Activated CD4-positive, alpha-beta memory T cell treated with anti-CD3 and anti-CD28 coated beads for 36 hours (primary cell): ENCODE measurements around the gene MRPS27. TPM values are rescaled to one million over a fixed set of nuclear protein-coding genes. Genes with fewer than 3 reads are reported as not detected.
"Not testable (repeated sequence)": the region's sequence is repeated elsewhere in the genome, so short reads cannot be mapped to it uniquely, and the experiment has no call there.

Experiments used
- CTCF ChIA-PET: fragments of 350-600 bp; sonication (Branson Sonifier 250); formaldehyde crosslinking; loops from one replicate; lab custom pipeline; 2021; ENCODE audit warnings: antibody characterized with exemption, inconsistent platforms; lab: Charles Lee
- POLR2A ChIA-PET: fragments of 350-600 bp; sonication (Branson Sonifier 250); formaldehyde crosslinking; loops from one replicate; lab custom pipeline; 2021; ENCODE audit warnings: antibody characterized with exemption; lab: Charles Lee
- DNase-seq: peaks from one replicate; pipeline ENCODE4 v3.0.0-alpha.2; 2020
- H3K27ac Mint-ChIP-seq: one replicate; pipeline ENCODE4 v1.8.0; 2021; ENCODE audit warnings: mixed read lengths
- H3K27me3 Mint-ChIP-seq: one replicate; pipeline ENCODE4 v1.8.0; 2021; ENCODE audit warnings: mixed read lengths
- H3K36me3 Mint-ChIP-seq: one replicate; pipeline ENCODE4 v1.8.0; 2021; ENCODE audit warnings: mixed read lengths
- H3K4me1 Mint-ChIP-seq: one replicate; pipeline ENCODE4 v1.8.0; 2021; ENCODE audit warnings: low read depth, mixed read lengths
- H3K4me3 Mint-ChIP-seq: one replicate; pipeline ENCODE4 v1.8.0; 2021; ENCODE audit warnings: mild to moderate bottlenecking, mixed read lengths
- H3K9me3 Mint-ChIP-seq: one replicate; pipeline ENCODE4 v1.8.0; 2021; ENCODE audit warnings: mixed read lengths
- intact Hi-C: fragments of 100-400 bp; cut with micrococcal nuclease; formaldehyde crosslinking; loops from one replicate; pipeline ENCODE4 v1.15.1; 2023
- total RNA-seq, 2 experiments: library from RNA; stranded (reverse); gene quantifications; one replicate each; pipeline ENCODE4 v1.2.3, GENCODE V29; 2021

Gene MRPS27
- total RNA-seq, 2 experiments from 2014 or later: 85.9 to 91.4 TPM

- no peak for DNase-seq
- H3K4me3 Mint-ChIP-seq: no peak overlapping the region
- peaks cover 30% of the 10 kb centered on the region for H3K4me1 Mint-ChIP-seq
- no peaks in the 10 kb centered on the region for H3K9me3 Mint-ChIP-seq
- intact Hi-C loops: loop anchor here (10.0 kb wide), 1 partner anchor 696 kb away; no protein-coding TSS in a partner anchor
- no peaks in the 10 kb centered on the region for H3K27me3 Mint-ChIP-seq
- ChIA-PET CTCF (interaction anchor here (0.6 kb wide), 1 partner anchor 157 kb away, joined by 3 read pairs; no protein-coding TSS in a partner anchor), POLR2A (no interaction called here)
- H3K27ac Mint-ChIP-seq: no peak overlapping the region
- H3K36me3 Mint-ChIP-seq: peaks cover 24% of the 10 kb centered on the region
Observed at GRCh38 chr5:72300590-72301339, 19.3 kb downstream of the MRPS27 start.

DNA sequence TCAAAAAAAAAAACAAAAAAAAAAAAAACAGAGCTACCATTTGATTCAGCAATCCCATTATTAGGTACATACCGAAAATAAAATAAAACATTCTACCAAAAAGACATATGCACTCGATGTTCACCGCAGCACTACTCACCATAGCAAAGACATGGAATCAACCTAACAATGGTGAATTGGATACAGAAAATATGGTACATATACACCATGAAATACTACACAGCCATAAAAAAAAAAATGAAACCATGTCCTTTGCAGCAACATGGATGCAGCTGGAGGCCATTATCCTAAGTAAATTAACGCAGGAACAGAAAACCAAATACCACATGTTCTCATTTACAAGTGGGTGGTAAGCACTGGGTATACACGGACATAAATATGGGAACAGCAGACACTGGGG is 21.3 kb downstream of the MRPS27 start:
- no peaks in the 10 kb centered on the region for H3K9me3 Mint-ChIP-seq
- H3K36me3 Mint-ChIP-seq: peaks cover 29% of the 10 kb centered on the region
- H3K4me1 Mint-ChIP-seq: peaks cover 20% of the 10 kb centered on the region
- DNase-seq: no peak
- H3K4me3 Mint-ChIP-seq: no peak overlapping the region
- no peak overlapping the region for H3K27ac Mint-ChIP-seq
- CTCF ChIA-PET: interaction anchor here (1.1 kb wide), 1 partner anchor 30 kb away, joined by 3 read pairs; no protein-coding TSS in a partner anchor
- intact Hi-C loops: no loop called here
- POLR2A ChIA-PET: no interaction called here
- no peaks in the 10 kb centered on the region for H3K27me3 Mint-ChIP-seq

GRCh38 chr5:72298136-72298535 is 21.9 kb downstream of the MRPS27 start:
- intact Hi-C loops, DNase-seq, CTCF ChIA-PET, H3K9me3 Mint-ChIP-seq, H3K4me3 Mint-ChIP-seq, H3K27me3 Mint-ChIP-seq, POLR2A ChIA-PET, H3K27ac Mint-ChIP-seq: not testable (repeated sequence)
- H3K4me1 Mint-ChIP-seq: peaks cover 20% of the 10 kb centered on the region
- H3K36me3 Mint-ChIP-seq: peaks cover 35% of the 10 kb centered on the region

DNA sequence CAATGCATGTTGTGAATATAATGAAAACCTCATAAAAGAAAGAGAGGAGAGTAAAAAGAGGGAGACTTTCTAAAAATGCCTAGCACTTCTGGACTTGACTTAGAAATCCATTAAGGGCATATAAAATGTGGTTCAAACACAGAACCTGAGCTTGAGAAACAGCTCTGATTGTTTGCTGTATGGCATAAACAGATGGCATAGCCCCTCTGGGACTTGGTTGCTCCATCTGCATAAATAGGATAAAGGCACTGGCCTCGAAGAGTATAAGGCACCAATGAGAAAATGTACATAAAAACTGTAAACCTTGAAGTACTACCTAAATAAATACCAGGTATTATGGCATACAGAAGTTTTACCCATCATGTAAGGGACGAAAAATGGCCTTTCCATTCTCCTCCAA is 23.8 kb downstream of the MRPS27 start:
- Mint-ChIP-seq H3K27me3 (no peaks in the 10 kb centered on the region), H3K4me1 (peaks cover 16% of the 10 kb centered on the region), H3K36me3 (peaks cover 33% of the 10 kb centered on the region), H3K9me3 (no peaks in the 10 kb centered on the region), H3K4me3 (no peak overlapping the region), H3K27ac (no peak overlapping the region)
- intact Hi-C loops: no loop called here
- DNase-seq: no peak
- ChIA-PET POLR2A (no interaction called here), CTCF (interaction anchor here (1.6 kb wide), 1 partner anchor 12 kb away, joined by 6 read pairs; no protein-coding TSS in a partner anchor)

DNA sequence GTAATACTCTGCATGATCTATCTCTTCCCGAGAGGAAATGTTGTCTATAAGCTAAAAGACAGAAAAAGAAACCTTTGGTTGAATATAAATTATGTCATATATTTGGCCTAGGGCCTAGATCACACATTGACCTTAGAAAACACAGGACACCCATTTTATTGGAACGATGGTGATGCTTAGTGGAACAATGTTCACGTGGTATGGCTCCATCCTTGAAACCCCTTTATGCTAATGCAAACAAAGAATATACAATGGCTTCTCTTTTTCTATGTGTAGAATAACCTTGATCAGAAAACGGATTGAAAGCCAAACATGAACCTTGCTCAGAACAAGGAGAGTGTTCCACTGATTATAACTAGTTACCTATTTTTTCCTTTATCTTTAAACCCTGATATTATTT is 24.5 kb downstream of the MRPS27 start:
- ChIA-PET CTCF (no interaction called here), POLR2A (no interaction called here)
- Mint-ChIP-seq H3K9me3 (no peaks in the 10 kb centered on the region), H3K4me1 (peaks cover 15% of the 10 kb centered on the region), H3K4me3 (no peak overlapping the region), H3K36me3 (peaks cover 32% of the 10 kb centered on the region), H3K27me3 (no peaks in the 10 kb centered on the region), H3K27ac (no peak overlapping the region)
- no peak for DNase-seq
- intact Hi-C loops: no loop called here

- no peak for DNase-seq
- CTCF ChIA-PET: no interaction called here
- Mint-ChIP-seq H3K9me3 (no peaks in the 10 kb centered on the region), H3K27me3 (no peaks in the 10 kb centered on the region), H3K4me3 (no peak overlapping the region), H3K4me1 (peaks cover 7% of the 10 kb centered on the region), H3K27ac (no peak overlapping the region), H3K36me3 (peaks cover 38% of the 10 kb centered on the region)
- POLR2A ChIA-PET: no interaction called here
- intact Hi-C loops: no loop called here
Observed at GRCh38 chr5:72294473-72294872, 25.6 kb downstream of the MRPS27 start.

GRCh38 chr5:72293495-72294055 is 26.5 kb downstream of the MRPS27 start:
- peaks cover 7% of the 10 kb centered on the region for H3K4me1 Mint-ChIP-seq
- intact Hi-C loops: no loop called here
- H3K4me3 Mint-ChIP-seq: no peak overlapping the region
- no peaks in the 10 kb centered on the region for H3K27me3 Mint-ChIP-seq
- ChIA-PET CTCF (no interaction called here), POLR2A (no interaction called here)
- DNase-seq: no peak
- peaks cover 43% of the 10 kb centered on the region for H3K36me3 Mint-ChIP-seq
- no peak overlapping the region for H3K27ac Mint-ChIP-seq
- H3K9me3 Mint-ChIP-seq: no peaks in the 10 kb centered on the region

- H3K4me3 Mint-ChIP-seq: no peak overlapping the region
Observed at GRCh38 chr5:72292411-72292810, 27.6 kb downstream of the MRPS27 start.

DNA sequence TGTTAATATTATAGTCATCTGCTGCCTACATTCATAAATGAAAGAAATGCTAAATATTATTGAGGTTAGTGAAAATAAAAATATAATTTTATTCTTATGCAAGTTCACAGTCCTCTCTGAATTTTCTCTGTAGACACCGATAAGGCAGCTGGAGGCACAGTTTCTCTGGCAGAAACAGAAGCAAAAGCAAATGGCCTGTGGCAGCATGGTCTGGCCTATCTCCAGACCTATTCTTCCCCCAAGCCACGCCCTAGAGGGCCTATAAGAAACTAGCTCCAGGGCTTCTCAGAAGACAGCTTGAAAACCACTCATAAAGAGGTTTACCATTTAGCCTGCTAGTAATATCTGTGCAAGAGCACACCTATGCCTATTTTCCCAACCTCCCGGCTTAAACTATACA is 28.4 kb downstream of the MRPS27 start:
- Mint-ChIP-seq H3K36me3 (peaks cover 51% of the 10 kb centered on the region), H3K4me3 (no peak overlapping the region), H3K9me3 (no peaks in the 10 kb centered on the region), H3K27ac (no peak overlapping the region), H3K4me1 (peaks cover 2% of the 10 kb centered on the region), H3K27me3 (no peaks in the 10 kb centered on the region)
- POLR2A ChIA-PET: no interaction called here
- intact Hi-C loops: no loop called here
- CTCF ChIA-PET: no interaction called here
- DNase-seq: no peak

More at GRCh38 chr5:72292411-72292810, 27.6 kb downstream of the MRPS27 start:
- no peaks in the 10 kb centered on the region for H3K9me3 Mint-ChIP-seq
- peaks cover 47% of the 10 kb centered on the region for H3K36me3 Mint-ChIP-seq
- intact Hi-C loops: no loop called here
- peaks cover 2% of the 10 kb centered on the region for H3K4me1 Mint-ChIP-seq
- ChIA-PET CTCF (interaction anchor here (1.3 kb wide), 1 partner anchor 16 kb away, joined by 6 read pairs; no protein-coding TSS in a partner anchor), POLR2A (no interaction called here)
- no peaks in the 10 kb centered on the region for H3K27me3 Mint-ChIP-seq
- no peak for DNase-seq
- no peak overlapping the region for H3K27ac Mint-ChIP-seq

- Mint-ChIP-seq H3K27me3 (no peaks in the 10 kb centered on the region), H3K27ac (no peak overlapping the region), H3K4me1 (peaks cover 2% of the 10 kb centered on the region), H3K4me3 (no peak overlapping the region), H3K9me3 (no peaks in the 10 kb centered on the region), H3K36me3 (peaks cover 49% of the 10 kb centered on the region)
- ChIA-PET CTCF (no interaction called here), POLR2A (interaction anchor here (0.9 kb wide), 1 partner anchor 30 kb away, joined by 3 read pairs; the partner anchor contains the start of genes MRPS27 and PTCD2)
- intact Hi-C loops: no loop called here
- no peak for DNase-seq
Observed at GRCh38 chr5:72290356-72291133, 29.5 kb downstream of the MRPS27 start.

DNA sequence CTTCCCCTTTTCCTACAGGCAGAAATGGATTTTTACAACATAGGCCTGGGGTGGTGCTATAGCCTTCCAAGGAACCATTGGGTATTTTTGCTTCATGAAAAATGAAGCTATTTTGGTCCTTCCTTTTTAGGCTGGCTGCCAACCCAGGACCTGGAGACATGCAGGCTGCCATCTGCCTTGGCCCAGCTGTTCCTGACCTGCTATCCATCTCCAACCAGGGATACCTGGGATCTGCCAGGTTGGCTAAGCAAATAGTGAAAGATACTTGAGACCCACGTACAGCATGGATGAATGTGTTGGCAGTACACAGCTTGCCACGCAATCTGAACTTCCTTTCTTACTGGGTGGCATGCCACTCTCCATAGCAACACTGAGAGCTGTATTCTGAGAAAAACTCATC is 31.1 kb downstream of the MRPS27 start:
- ChIA-PET POLR2A (interaction anchor here (0.6 kb wide), 1 partner anchor 322 kb away, joined by 3 read pairs; no protein-coding TSS in a partner anchor), CTCF (no interaction called here)
- H3K27me3 Mint-ChIP-seq: no peaks in the 10 kb centered on the region
- no peak overlapping the region for H3K27ac Mint-ChIP-seq
- no peak overlapping the region for H3K4me3 Mint-ChIP-seq
- intact Hi-C loops: no loop called here
- no peak for DNase-seq
- peaks cover 41% of the 10 kb centered on the region for H3K36me3 Mint-ChIP-seq
- no peaks in the 10 kb centered on the region for H3K9me3 Mint-ChIP-seq
- no peaks in the 10 kb centered on the region for H3K4me1 Mint-ChIP-seq

DNA sequence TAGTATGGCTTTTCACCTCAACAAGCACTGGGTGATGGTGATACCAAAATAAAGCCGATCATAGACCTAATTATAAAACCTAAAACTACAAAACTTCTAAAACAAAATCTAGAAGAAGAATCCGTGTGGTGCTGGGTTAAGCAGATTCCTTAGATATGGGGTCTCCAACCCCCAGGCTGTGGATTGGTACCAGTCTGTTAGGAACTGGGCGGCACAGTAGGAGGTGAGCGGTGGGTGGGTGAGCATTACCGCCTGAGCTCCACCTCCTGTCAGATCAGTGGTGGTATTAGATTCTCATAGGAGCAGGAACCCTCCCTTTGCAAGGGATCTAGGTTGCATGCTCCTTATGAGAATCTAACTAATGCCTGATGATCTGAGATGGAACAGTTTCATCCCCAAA is 33.2 kb downstream of the MRPS27 start:
- H3K27ac Mint-ChIP-seq: no peak overlapping the region
- no peak overlapping the region for H3K4me3 Mint-ChIP-seq
- H3K27me3 Mint-ChIP-seq: no peaks in the 10 kb centered on the region
- DNase-seq: no peak
- POLR2A ChIA-PET: no interaction called here
- intact Hi-C loops: no loop called here
- H3K4me1 Mint-ChIP-seq: no peaks in the 10 kb centered on the region
- CTCF ChIA-PET: no interaction called here
- no peaks in the 10 kb centered on the region for H3K9me3 Mint-ChIP-seq
- H3K36me3 Mint-ChIP-seq: peaks cover 42% of the 10 kb centered on the region
